Kidney glomerular epithelial cell (primary cell): ENCODE results near the gene ANKRD2.
A peak's percentile ranks its signal among the peaks of the same experiment; 100 is the strongest.

Experiments used
- DNase-seq: peaks from one replicate; lab custom pipeline; 2025; lab: John Stamatoyannopoulos, UW

Gene ANKRD2

DNA sequence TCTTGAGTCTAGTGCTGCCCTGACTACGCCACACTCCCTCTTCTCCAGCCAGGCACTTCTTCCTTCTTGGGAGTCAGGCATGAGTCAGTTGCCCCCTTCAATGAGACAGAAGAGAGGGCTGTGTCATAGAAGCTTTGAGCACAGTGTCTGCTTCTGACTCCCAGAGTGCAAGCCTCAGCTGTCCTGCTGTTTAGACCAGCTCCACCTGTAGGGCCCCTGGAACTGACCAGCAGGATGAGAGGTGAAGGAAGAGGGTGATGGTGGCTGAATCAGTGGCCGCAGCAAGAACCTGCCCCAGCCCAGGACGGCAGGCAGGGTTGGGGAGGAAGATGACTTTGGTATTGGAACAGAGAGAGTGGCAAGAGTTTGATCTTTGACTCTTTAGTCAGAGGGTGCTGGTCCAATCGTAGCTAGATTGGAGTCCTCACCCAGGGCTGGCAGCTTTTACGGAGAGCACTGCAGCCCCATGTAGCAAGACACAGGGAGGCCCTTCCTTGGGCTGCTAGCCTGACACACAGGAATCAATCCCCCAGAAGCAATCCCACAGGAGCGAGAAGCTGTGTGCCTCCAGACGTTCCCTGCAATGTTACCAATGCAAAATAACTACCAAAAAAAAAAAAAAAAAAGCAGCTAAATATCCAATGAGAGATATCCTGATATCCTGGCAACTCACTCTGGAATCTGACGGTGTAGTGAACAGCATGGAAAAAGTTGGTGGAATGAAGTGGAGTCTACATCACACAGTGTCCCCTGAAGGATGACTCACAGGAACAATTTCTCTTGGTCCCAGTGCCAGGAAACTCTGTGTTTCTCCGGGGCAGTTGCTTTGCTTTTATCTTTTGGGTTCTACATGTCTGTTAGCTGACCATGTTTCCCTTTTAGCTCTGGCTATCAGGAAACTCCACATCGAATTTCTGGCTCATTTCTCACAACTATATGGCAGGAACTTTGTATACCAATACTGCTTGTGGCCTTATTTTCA lies 23.8 kb downstream of the ANKRD2 start:
- DNase-seq, result peak; percentile 83

DNA sequence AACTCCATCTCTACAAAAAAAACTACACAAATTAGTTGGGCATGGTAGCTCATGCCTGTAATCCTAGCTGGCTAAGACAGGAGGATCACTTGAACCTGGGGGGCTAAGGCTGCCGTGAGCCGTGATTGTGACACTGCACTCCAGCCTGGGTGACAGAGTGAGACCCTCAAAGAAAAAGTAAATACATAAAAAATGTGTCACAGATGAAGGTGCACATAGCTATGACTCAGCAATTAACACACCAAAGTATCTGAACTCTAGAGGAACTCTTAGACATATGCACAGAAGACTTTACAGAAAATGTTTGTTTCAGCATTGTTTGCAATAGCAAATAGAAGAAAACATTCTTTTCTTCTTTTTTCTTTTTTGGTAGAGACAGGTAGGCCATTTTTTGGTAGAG lies 25.2 kb downstream of the ANKRD2 start:
- no peak for DNase-seq

DNA sequence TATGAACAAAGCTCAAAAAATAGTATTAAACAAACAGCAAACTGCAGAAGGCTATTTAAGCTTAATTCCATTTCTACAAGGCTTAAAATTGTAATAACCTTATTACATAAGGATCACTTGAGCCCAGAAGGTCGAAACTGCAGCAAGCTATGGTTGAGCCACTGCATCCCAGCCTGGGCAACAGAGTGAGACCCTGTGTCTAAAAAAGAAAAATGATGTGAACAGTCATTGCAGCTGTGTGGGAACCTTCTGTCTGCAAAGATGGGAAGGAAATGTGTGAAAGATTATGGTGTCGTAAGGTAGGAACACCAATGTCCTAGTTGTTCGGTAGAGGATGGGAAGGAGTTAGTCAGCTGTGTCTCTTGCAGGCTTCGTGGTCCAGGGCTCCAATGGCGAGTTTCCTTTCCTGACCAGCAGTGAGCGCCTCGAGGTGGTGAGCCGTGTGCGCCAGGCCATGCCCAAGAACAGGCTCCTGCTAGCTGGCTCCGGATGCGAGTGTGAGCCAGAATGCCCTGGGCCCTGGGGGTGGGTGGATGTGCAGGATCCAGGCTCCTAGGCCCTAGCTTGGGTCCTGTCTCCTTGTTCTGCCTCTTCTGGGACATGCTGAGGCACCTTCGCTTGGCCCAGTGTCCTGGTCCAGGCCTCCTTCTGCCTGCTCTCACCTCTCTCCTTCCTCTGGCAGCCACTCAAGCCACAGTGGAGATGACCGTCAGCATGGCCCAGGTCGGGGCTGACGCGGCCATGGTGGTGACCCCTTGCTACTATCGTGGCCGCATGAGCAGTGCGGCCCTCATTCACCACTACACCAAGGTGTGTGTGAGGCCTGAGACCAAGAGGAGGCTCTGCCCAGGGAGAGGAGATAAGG lies 26.1 kb downstream of the ANKRD2 start:
- no peak for DNase-seq

DNA sequence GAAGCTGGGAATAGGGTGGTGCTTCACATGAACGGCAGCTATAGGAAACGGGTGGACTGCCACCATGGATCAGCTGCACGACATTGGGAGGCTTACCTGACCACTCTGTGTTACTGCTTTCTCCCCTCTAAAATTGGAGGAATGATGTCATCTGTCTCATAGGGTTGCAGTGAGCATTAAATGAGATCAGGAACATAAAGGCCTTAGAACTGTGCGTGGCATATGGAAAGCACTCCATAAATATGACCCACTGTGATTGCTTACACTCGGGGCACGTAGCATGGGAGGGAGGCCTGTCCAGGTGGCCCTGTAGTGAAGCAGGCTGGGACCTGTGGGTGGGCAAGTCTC lies 26.7 kb downstream of the ANKRD2 start:
- DNase-seq, result no peak

DNA sequence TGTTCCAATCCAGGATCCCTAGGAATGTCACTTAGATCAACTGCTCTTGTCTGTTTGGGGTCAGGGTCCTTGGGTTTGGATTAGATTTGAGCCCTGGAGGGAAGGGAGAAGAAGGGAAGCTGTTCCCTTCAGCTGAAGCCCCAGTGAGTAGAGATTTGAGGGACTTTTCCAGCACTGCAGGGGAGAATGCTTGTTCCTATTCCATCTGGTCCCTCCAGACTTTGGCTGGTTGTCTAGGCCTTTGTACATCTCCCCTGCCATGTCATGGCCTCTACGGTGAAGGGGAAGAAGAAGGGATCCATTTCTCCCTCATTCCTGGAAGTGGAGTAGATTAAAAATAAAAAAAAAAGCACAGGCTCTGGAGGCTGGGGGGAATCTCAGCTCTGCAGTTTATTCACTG lies 28.0 kb downstream of the ANKRD2 start:
- no peak for DNase-seq

DNA sequence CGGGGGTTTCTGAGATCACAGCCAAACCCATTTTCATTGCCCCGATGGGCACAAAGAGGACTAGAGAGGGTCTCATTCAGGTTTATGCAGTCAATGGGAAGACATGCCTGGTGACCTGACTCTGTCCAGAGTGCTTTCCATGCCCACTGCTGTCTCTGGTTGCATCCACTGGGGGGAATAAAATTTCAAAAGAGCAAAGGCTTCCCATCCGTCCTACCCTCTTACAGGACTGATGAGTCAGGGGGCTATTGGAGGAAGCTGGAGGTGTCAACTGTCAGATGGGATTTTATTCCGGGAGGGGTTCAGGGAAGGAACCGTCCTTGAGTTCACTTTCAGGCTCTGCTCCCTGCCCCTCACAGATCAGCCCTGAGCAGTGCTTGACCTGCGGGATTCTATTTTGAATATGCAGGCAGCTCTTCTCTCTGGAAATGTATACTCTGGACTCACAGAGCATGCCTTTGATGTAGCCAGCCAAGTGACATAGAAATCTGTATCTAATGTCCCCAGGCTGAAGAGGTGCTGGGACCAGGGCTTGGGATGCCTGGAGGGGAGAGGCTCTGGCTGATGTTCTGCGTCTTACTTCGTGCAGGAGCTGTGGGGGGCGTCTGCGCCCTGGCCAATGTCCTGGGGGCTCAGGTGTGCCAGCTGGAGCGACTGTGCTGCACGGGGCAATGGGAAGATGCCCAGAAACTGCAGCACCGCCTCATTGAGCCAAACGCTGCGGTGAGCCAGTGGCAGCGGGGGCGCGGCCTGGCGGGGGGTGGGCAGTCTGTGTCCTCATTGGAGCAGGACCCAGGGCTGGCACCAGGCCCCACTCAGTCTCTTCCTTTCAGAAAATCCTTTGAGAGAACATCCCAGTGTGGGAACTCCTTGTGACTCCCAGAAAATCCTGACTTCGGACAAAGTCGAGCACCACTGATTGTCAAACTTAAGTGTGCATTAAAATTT lies 29.0 kb downstream of the ANKRD2 start:
- DNase-seq, result no peak

- no peak for DNase-seq
These were observed 34.6 kb downstream of the ANKRD2 start for GRCh38 chr10:97607095-97607636.

GRCh38 chr10:97608991-97609561 lies 36.5 kb downstream of the ANKRD2 start:
- no peak for DNase-seq

DNA sequence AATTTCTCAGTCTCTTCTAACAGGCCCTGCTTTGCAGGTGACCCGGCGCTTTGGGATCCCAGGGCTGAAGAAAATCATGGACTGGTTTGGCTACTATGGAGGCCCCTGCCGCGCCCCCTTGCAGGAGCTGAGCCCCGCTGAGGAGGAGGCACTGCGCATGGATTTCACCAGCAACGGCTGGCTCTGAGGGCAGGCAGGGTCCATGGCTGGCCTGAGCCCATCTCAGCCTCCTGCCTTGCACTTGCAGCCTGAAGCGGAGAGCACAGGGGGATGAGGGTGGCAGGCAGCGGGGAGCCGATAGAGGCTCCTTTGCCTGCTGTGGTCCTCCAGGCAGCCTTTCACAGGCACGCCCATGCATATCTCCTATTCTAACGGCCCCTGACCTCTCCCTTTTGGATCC lies 38.9 kb downstream of the ANKRD2 start:
- no peak for DNase-seq

DNA sequence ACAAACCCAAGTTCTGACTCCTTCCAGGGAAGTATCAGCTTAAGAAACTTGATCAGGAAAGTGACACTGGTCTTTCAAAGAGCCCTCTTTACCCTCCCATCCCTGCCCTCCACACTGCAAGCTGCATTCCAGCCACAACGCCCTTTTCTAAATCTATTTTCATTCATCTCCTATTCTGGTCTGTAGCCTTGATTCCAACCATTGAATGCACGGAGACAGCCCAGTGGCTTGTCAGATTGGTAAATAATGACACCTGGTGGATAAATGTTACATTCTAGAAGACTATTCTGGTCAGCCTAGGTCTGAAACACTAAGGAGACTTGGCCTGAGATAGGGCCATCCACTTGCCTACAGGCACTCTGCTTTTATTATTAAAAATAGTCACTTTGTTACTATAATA lies 39.8 kb downstream of the ANKRD2 start:
- DNase-seq, result peak; percentile 63

GRCh38 chr10:97618285-97618684 lies 45.7 kb downstream of the ANKRD2 start:
- no peak for DNase-seq

GRCh38 chr10:97618733-97619132 lies 46.2 kb downstream of the ANKRD2 start:
- no peak for DNase-seq

DNA sequence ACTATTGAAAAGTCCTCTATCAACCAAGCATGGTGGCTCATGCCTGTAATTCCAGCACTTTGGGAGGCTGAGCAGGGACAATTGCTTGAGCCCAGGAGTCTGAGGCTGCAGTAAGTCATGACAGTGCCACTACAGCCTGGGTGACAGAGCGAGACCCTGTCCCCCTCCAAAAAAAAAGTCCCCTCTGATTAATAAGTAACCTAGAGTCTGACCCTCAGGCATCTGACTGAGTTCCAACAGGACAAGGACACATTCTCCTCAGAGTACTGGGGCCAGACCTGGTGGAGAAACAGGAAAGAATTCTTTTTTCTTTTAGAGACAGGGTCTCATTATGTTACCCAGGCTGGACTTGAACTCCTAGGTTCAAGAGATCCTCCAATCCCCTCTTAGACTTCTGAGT lies 50.7 kb downstream of the ANKRD2 start:
- DNase-seq, result no peak

- DNase-seq, result no peak
These were observed 55.2 kb downstream of the ANKRD2 start for GRCh38 chr10:97627731-97628130.

DNA sequence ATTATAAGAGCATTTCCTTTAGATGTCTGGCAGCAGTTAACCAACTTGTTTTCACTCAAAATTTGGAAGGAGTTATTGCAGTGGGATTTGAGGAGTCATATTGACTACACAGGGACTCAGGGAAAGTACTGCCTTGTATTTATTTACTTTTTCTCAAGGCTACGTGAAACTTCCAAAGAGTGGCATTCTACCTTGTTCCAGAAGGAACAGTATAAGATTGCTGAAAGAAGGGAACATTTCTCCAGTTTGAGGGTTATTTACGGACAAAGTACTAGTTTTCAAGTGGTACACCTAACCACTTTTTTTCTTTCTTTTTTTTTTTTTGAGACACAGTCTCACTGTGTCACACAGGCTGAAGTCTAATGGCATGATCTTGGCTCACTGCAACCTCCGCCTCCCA lies 55.6 kb downstream of the ANKRD2 start:
- DNase-seq, result no peak

GRCh38 chr10:97629289-97629688 lies 56.7 kb downstream of the ANKRD2 start:
- DNase-seq, result peak; percentile 36

GRCh38 chr10:97631098-97631497 lies 58.5 kb downstream of the ANKRD2 start:
- DNase-seq, result no peak

GRCh38 chr10:97632949-97633884 lies 60.6 kb downstream of the ANKRD2 start, which contains the start of gene MORN4:
Gene MORN4 (minus strand): TSS chr10:97633500. CDS start chr10:97619653, 13,847 bp downstream.
- DNase-seq, result peak; percentile 88
